ENCODE measurements around the gene HAPLN1.

Gene HAPLN1

DNA sequence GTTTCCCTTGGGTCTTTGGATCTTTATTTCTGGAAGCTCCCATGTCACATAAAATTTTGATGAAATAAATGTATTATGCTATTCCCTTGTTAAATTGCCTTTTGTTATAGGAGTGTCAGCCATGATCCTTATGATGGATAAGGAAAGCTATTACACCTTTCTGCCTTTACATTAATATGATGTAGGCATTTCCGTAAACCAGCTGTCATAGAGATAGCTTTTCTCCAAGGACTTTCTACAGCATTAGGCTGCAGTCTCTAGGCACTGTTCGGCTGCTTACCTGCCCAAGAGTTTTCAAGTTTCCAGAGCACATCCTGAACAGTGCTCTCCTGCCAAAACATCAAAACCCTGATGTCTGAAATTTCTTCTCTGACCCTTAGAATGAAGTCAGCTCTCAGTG is 87.4 kb downstream of the HAPLN1 start:
- DNase-seq, result no peak

DNA sequence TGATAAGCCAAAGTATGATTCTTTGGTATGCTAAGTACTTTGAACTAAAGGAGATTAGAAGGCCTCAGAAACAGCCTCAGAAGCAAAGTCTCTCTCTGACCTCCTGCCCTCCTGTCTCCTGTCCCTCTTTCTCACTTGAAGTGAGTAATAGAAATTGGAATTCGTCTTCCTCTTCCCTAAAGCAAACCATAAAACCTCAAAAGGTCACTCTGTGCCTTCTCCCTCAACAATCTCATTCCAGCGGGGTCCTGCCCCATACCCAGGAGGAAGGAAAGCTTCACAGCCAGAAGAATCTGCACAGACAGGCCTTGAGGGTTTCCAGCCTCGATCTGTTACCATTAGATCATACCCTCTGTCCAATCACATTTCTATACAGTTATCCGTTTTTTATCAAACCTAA is 87.8 kb downstream of the HAPLN1 start:
- DNase-seq, result no peak

DNA sequence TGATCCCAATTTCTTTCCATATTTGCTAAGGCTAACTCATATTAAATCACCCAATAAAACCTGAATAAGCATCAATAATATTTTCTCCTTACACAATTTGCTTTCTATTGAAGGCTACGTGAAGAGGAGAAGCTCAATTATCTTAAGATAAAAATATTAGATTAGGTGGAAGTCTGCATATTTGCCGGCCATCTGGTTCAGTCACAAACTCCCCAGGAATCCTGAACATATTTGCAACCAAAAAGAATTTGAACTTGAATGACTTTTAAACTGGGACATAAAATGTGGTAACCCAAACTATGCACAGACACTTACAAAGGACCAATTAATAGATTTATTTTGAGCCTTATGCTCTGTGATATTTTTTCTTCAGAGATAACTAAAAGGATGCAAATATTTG is 92.3 kb downstream of the HAPLN1 start:
- no peak for DNase-seq

DNA sequence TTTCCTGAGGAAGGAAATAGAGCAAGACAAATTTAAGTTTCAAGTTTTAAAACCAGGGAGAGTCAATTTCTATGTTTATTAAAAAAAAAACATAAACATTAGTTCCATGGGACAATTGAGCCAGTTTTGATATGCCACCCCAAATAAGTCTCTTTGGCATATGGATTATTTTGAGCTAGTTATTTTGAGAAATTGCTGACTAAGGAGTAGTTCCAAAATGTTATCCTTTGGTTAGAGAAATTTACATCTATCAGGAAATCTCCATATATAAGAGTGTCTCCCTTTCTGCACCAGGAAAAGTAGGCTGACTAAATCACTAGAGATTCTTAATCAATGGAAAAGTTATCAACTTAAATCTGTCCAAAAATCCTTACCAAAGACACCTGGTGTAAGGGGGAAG is 105.8 kb downstream of the HAPLN1 start:
- no peak for DNase-seq

DNA sequence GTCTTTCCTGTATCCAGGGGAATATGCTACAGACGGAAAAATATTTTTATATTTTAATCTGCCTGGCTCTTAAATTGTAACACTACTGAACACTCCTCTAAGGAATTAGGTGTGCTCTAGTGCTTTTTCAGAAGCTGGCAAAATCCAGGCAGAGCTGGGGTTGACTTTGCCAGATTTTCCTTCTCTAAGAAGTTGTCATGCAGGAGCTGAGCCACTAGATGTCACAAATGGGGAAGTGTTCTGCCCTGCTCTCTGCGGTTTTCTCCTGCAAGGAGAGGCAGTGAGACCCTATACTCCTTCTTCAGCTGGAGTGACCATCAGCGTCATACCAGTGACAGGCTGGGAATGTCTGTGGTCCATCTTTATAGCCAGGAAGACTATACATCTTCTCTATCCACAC is 112.5 kb downstream of the HAPLN1 start:
- no peak for DNase-seq

DNA sequence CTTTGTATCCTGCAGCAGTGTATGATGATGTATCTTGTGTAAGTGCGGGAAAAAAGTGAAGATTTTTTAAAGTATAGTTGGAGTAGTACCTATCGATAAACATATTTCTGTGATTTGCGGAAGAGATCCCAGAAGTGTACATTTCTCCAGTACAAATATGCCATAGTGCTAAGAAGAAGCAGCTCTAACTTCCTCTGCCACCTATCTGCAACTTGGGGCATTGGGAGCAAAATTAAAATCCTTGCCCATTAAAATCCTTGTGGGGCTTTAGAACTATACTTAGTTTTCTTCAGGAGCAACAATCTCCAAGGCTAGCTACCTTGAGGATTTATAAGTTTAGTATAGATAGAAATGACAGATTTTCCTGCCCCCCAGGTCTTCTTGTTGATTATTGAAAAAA is 125.4 kb downstream of the HAPLN1 start:
- no peak for DNase-seq

DNA sequence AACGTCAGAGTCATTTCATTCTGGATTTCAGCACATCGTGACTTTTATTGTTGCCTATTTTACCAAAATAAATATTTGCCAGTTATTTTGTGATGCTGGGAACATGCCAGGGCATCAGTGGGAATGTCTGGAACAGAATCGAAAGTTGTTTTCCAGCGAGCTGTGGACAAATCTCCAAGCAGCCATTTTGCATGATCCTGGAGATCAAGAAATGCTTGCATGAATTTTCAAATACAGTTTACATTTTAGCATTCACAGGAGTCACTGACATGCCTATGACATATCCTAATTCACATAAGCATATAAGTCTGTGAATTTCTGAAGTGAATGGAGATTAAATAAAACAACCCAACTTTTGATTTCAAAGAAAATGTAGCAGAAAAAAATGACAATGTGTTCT is 129.7 kb downstream of the HAPLN1 start:
- no peak for DNase-seq

DNA sequence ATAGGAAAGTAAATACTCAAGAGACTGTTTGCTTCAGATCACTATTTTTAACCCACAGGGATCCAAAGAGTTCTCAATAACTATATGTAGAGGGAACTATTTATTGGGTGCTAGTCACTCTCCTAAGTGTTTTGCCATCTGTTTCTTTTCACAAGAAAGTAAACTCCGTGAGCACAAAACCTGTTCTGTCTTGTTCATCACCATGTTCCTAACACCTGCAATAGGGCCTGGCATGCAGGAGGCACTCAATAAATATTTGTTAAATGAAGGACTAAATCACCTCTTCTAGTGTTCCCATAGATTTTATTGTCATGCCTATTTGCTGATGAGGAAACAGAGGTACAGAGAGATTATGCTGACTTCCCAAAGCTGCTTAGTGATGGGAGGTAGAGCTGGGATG is 130.9 kb downstream of the HAPLN1 start:
- DNase-seq, result no peak

Measured in NCI-H526 treated with DMSO at 0.1 percent for 48 hours (cell line).